Measurements from ENCODE around the gene ZDHHC4.

Gene ZDHHC4

GRCh38 chr7:6636741-6637543, 59.7 kb downstream of the ZDHHC4 start, which contains the start of gene ZNF316:
Gene ZNF316 (plus strand): TSS chr7:6637318. CDS start chr7:6642410, 5,092 bp downstream.
- Histone ChIP-seq H3K36me3 (replicated peaks; ENCODE audit: low read depth, low read length) (peaks cover 3% of the 10 kb centered on the region), H3K4me1 (ENCODE audit: low read length) (peaks cover 10% of the 10 kb centered on the region), H2AFZ (ENCODE audit: low read depth, low read length) (peak within 1 kb of the TSS; percentile 18; the same call in 1 of the 2 replicates), H4K20me1 (ENCODE audit: insufficient read depth, low read length) (no peaks in the 10 kb centered on the region), H3K9me3 (ENCODE audit: insufficient read depth, low read length) (no peaks in the 10 kb centered on the region), H3K9ac (ENCODE audit: low read length) (peak within 1 kb of the TSS; percentile 95), H3K27me3 (ENCODE audit: low read depth, low read length) (no peaks in the 10 kb centered on the region), H3K79me2 (ENCODE audit: low read length) (peaks cover 51% of the 10 kb centered on the region), H3K4me2 (ENCODE audit: low read length) (peak within 1 kb of the TSS; percentile 88), H3K27ac (ENCODE audit: low read length) (peak within 1 kb of the TSS; percentile 61), H3K4me3 (ENCODE audit: low read length) (peak within 1 kb of the TSS; percentile 97)
- no peak for TF ChIP-seq EZH2phosphoT487 (IDR thresholded peaks at IDR 0.05; ENCODE audit: low read depth)
- TF ChIP-seq CTCF (IDR thresholded peaks at IDR 0.05; ENCODE audit: low read depth, low read length) = no peak

- peak overlapping the region; percentile 6; the same call in 1 of the 2 replicates for H3K27ac ChIP-seq (ENCODE audit: low read length)
- peaks cover 3% of the 10 kb centered on the region for H3K36me3 ChIP-seq (replicated peaks; ENCODE audit: low read depth, low read length)
- peak overlapping the region; percentile 58 for H3K4me2 ChIP-seq (ENCODE audit: low read length)
- H3K4me3 ChIP-seq (ENCODE audit: low read length) = peak overlapping the region; percentile 83
- no peaks in the 10 kb centered on the region for H3K27me3 ChIP-seq (ENCODE audit: low read depth, low read length)
- peak overlapping the region; percentile 74 for H3K9ac ChIP-seq (ENCODE audit: low read length)
- H2AFZ ChIP-seq (ENCODE audit: low read depth, low read length) = no peak overlapping the region
- no peaks in the 10 kb centered on the region for H4K20me1 ChIP-seq (ENCODE audit: insufficient read depth, low read length)
- H3K79me2 ChIP-seq (ENCODE audit: low read length) = peaks cover 51% of the 10 kb centered on the region
- H3K9me3 ChIP-seq (ENCODE audit: insufficient read depth, low read length) = no peaks in the 10 kb centered on the region
- no peak for TF ChIP-seq EZH2phosphoT487 (IDR thresholded peaks at IDR 0.05; ENCODE audit: low read depth)
- peak; percentile 27 for TF ChIP-seq CTCF (IDR thresholded peaks at IDR 0.05; ENCODE audit: low read depth, low read length)
- H3K4me1 ChIP-seq (ENCODE audit: low read length) = peaks cover 10% of the 10 kb centered on the region
Observed at GRCh38 chr7:6637544-6638229, 60.4 kb downstream of the ZDHHC4 start.
